ENCODE measurements around the gene C10orf105. TPM values are rescaled to one million over a fixed set of nuclear protein-coding genes. Genes with fewer than 3 reads are reported as not detected.

Gene C10orf105
- total RNA-seq, 4 donors from 2014 or later: 0.06 to 0.27 (median 0.14) TPM

DNA sequence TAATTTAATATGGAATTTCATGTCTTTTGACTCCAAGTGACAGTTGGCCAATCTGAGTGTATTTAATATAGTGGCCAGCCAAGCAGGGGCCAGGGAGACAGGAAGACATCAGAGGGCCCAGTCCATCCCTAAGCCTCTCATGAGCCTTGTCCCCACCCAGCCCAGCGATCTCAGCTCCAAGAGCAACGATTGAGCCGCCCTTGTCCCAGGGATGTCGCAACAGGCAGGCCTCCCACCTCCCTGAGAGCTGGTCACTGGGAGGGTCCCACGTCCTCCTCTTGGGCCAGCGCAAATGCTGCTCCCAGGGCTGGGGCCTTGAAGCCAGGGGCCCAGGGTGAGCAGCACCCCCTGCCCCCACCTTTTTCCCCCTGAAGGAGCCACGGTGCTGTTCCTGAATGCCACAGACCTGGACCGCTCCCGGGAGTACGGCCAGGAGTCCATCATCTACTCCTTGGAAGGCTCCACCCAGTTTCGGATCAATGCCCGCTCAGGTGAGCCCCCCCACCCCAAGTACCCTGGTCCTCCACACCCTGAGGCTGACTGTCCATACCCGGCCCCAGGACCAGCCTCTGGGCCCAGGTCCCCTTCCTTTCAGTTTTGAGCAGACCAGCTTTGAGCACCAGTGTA is 29.4 kb downstream of the C10orf105 start:
- no peak for DNase-seq (ENCODE audit: low spot score in 2 of 2)
- intact Hi-C loops (cut with DNase I; ENCODE audit: low total_unique reads): no loop called here
- TF ChIP-seq, protein P1, sequence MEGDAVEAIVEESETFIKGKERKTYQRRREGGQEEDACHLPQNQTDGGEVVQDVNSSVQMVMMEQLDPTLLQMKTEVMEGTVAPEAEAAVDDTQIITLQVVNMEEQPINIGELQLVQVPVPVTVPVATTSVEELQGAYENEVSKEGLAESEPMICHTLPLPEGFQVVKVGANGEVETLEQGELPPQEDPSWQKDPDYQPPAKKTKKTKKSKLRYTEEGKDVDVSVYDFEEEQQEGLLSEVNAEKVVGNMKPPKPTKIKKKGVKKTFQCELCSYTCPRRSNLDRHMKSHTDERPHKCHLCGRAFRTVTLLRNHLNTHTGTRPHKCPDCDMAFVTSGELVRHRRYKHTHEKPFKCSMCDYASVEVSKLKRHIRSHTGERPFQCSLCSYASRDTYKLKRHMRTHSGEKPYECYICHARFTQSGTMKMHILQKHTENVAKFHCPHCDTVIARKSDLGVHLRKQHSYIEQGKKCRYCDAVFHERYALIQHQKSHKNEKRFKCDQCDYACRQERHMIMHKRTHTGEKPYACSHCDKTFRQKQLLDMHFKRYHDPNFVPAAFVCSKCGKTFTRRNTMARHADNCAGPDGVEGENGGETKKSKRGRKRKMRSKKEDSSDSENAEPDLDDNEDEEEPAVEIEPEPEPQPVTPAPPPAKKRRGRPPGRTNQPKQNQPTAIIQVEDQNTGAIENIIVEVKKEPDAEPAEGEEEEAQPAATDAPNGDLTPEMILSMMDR (IDR thresholded peaks at IDR 0.05): no peak
- no peak for TF ChIP-seq POLR2A (IDR thresholded peaks at IDR 0.05)
- H3K4me3 ChIP-seq (ENCODE audit: low read depth, poor library complexity, severe bottlenecking): no peak overlapping the region
- WGBS, 2 donors: 87 to 88% methylated on average over 9 of the region's 13 CpGs

DNA sequence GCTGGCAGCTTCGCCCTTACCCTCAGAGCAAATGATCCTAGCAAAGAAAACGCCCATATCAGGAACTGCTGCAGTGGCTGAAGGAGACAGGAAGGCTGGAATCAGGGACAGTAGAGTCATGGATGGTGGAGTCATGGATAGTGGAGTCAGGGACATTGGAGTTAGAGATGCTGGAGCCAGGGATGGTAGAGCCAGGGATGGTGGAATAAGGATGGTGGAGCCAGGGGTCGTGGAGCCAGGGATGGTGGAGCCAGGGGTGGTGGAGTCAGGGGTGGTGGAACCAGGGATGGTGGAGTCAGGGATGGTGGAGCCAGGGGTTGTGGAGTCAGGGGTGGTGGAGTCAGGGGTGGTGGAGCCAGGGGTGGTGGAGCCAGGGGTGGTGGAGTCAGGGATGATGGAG is 31.3 kb downstream of the C10orf105 start:
- H3K4me3 ChIP-seq (ENCODE audit: low read depth, poor library complexity, severe bottlenecking): no peak overlapping the region
- DNase-seq (ENCODE audit: low spot score in 2 of 2): no peak
- TF ChIP-seq POLR2A (IDR thresholded peaks at IDR 0.05): no peak
- TF ChIP-seq, protein P1 (IDR thresholded peaks at IDR 0.05): no peak
- intact Hi-C loops (cut with DNase I; ENCODE audit: low total_unique reads): no loop called here
- 88 to 90% methylated on average over 3 of the region's 3 CpGs for WGBS, 2 donors

DNA sequence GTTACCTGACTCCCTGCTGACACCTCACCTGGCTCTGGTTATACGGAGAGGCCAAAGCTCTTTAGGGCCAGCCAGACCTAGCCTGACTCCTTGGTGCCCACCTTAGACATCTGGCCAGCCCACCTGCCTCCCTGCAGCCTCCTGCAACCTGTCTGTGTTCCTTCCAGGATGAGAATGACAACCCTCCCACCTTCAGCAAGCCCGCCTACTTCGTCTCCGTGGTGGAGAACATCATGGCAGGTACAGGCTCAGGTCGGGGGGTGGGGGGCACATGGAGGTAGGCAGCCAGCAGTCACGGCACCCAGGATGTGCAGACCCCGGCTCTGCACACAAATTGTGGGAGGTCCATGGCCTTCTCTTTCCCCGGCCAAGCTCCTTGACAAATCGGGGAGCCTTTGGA is 32.1 kb downstream of the C10orf105 start:
- intact Hi-C loops (cut with DNase I; ENCODE audit: low total_unique reads): no loop called here
- WGBS, 2 donors: 86 to 89% methylated on average over 6 to 9 of the region's 9 CpGs
- no peak for TF ChIP-seq POLR2A (IDR thresholded peaks at IDR 0.05)
- TF ChIP-seq, protein P1 (IDR thresholded peaks at IDR 0.05): no peak
- H3K4me3 ChIP-seq (ENCODE audit: low read depth, poor library complexity, severe bottlenecking): no peak overlapping the region
- DNase-seq (ENCODE audit: low spot score in 2 of 2): no peak

DNA sequence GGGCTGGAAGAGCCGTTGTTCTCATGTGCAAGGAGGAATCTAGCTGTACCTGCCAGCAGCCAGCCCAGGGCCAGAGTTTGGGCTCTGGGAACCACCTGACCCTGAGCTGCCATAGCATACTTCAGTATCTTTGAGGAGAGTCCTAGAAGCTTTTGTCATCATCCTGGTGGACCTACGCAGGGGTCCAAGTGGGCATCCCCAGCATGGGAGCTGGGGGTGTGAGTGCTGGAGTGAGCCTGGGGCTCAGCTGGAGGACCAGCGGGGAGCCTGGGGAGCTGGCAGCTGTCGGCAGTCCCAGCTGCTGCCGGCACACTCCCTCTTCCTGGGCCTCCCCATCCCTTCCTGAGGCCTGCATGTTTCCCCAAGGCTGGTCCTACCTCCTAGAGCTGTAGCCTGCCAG is 32.5 kb downstream of the C10orf105 start:
- 81 to 84% methylated on average over 5 of the region's 5 CpGs for WGBS, 2 donors
- no peak overlapping the region for H3K4me3 ChIP-seq (ENCODE audit: low read depth, poor library complexity, severe bottlenecking)
- DNase-seq (ENCODE audit: low spot score in 2 of 2): no peak
- intact Hi-C loops (cut with DNase I; ENCODE audit: low total_unique reads): no loop called here
- no peak for TF ChIP-seq POLR2A (IDR thresholded peaks at IDR 0.05)
- TF ChIP-seq, protein P1 (IDR thresholded peaks at IDR 0.05): no peak

DNA sequence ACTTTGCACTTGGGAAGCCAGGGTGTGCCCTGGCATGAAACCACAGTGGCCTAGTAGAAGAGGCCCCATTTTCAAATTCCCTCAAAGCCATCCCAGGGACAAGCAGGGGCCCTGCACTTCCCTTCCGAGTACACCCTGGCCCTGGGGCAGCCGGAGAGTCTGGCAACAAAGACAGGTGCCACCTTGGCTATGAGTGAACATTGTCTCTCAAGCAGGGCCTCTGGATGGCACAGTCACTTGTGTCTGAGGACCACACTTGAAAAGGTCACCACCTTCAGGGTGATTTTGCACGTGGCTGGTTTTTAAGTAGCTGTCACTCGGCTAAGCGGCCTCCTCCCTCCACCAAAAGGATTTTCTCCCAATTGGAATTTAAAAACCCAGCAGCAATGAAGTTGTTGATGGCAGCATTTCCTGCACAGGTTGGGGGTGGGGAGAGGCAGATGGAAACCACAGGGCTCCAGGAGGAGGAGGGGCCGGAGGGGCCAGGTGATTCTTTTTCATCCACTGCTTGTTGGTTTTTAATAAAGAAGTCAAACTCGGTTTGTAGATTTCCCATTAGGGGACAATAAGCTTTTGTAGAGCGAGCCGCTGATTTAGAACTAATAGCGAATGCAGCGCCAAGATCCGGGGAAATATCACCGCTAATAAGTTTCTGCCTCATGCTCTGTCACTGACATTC is 33.9 kb downstream of the C10orf105 start:
- no peak for TF ChIP-seq POLR2A (IDR thresholded peaks at IDR 0.05)
- TF ChIP-seq, protein P1 (IDR thresholded peaks at IDR 0.05): no peak
- no peak for DNase-seq (ENCODE audit: low spot score in 2 of 2)
- no peak overlapping the region for H3K4me3 ChIP-seq (ENCODE audit: low read depth, poor library complexity, severe bottlenecking)
- WGBS, 2 donors: 80 to 81% methylated on average over 13 of the region's 13 CpGs
- intact Hi-C loops (cut with DNase I; ENCODE audit: low total_unique reads): no loop called here
